Smooth muscle cell (in vitro differentiated cells): ENCODE data around the gene PJVK. TPM values are rescaled to one million over a fixed set of nuclear protein-coding genes. Genes with fewer than 3 reads are reported as not detected.
A peak's percentile ranks its signal among the peaks of the same experiment; 100 is the strongest.

Experiments used
- DNase-seq: peaks from one replicate; lab custom pipeline; 2025; ENCODE audit not compliant: unreplicated experiment; lab: John Stamatoyannopoulos, UW
- H2AFZ ChIP-seq: fragments of 200-600 bp; sonication (generic); 2 replicates; pipeline ENCODE4 v1.6.0; 2016; ENCODE audit warnings: antibody characterized with exemption, low read depth, mild to moderate bottlenecking
- H3F3A ChIP-seq: fragments of 200-600 bp; sonication (generic); 2 replicates; pipeline ENCODE4 v1.6.0; 2017; ENCODE audit warnings: antibody characterized with exemption, low read depth
- H3K27ac ChIP-seq: fragments of 200-600 bp; sonication (generic); 2 replicates; pipeline ENCODE4 v1.5.1; 2016; ENCODE audit warnings: low read depth, mild to moderate bottlenecking
- H3K27me3 ChIP-seq: fragments of 200-600 bp; sonication (generic); 2 replicates; pipeline ENCODE4 v1.6.1; 2016; ENCODE audit warnings: low read depth, mild to moderate bottlenecking
- H3K36me3 ChIP-seq: fragments of 200-600 bp; sonication (generic); 2 replicates; pipeline ENCODE4 v1.5.1; 2016; ENCODE audit warnings: low read depth
- H3K4me1 ChIP-seq: fragments of 200-600 bp; sonication (generic); 2 replicates; pipeline ENCODE4 v1.5.1; 2016; ENCODE audit warnings: low read depth
- H3K4me2 ChIP-seq: fragments of 200-600 bp; sonication (generic); 2 replicates; pipeline ENCODE4 v1.6.0; 2016; ENCODE audit warnings: mild to moderate bottlenecking
- H3K4me3 ChIP-seq: fragments of 200-600 bp; sonication (generic); 2 replicates; pipeline ENCODE4 v1.5.1; 2016; ENCODE audit warnings: mild to moderate bottlenecking
- H3K79me2 ChIP-seq: fragments of 200-600 bp; sonication (generic); 2 replicates; pipeline ENCODE4 v1.6.0; 2016; ENCODE audit warnings: low read depth, mild to moderate bottlenecking
- H3K9ac ChIP-seq: fragments of 200-600 bp; sonication (generic); 2 replicates; pipeline ENCODE4 v1.6.0; 2016; ENCODE audit warnings: low read depth
- H3K9me3 ChIP-seq: fragments of 200-600 bp; sonication (generic); replicated peaks from 2 replicates; pipeline ENCODE4 v1.5.1; 2016; ENCODE audit warnings: low read depth
- H4K20me1 ChIP-seq: fragments of 200-600 bp; sonication (generic); 2 replicates; pipeline ENCODE4 v1.6.0; 2016; ENCODE audit warnings: low read depth
- CTCF ChIP-seq: fragments of 200-600 bp; sonication (generic); IDR thresholded peaks from 2 replicates; pipeline ENCODE4 v1.5.1; 2017; ENCODE audit warnings: borderline replicate concordance, mild to moderate bottlenecking, antibody characterized with exemption; ENCODE audit not compliant: insufficient read depth, poor library complexity, severe bottlenecking
- WGBS: methylation state at CpG from one replicate; pipeline ENCODE4 v1.1.7; 2016; ENCODE audit warnings: low lambda C conversion rate; 5-methylcytosine and 5-hydroxymethylcytosine counted together
- polyA plus RNA-seq: library from polyadenylated mRNA; unstranded; fragments of >200 nt; fragmentation: Nextera tagmentation; extraction: Ambion mirVana; gene quantifications from 2 replicates; pipeline ENCODE4 v1.2.1, GENCODE V29; 2016
- total RNA-seq: library from RNA; depleted of rRNA; stranded (reverse); fragments of >200 nt; gene quantifications from 2 replicates; pipeline ENCODE4 v1.2.3, GENCODE V29; 2014

The PJVK gene
- total and polyA plus RNA-seq, 2 experiments from 2014 or later = 1.9 to 3.3 TPM

GRCh38 chr2:178441426-178441825 is 9.8 kb upstream of the PJVK start:
- H3K27ac ChIP-seq = no peak overlapping the region
- H3F3A ChIP-seq = peaks cover 28% of the 10 kb centered on the region
- H3K9ac ChIP-seq = no peak overlapping the region
- DNase-seq = no peak
- H3K9me3 ChIP-seq = no peaks in the 10 kb centered on the region
- H3K27me3 ChIP-seq = no peaks in the 10 kb centered on the region
- no peak overlapping the region for H3K4me2 ChIP-seq
- 99% methylated on average over 2 of the region's 2 CpGs for WGBS
- no peak overlapping the region for H3K4me3 ChIP-seq
- TF ChIP-seq CTCF = no peak
- no peak overlapping the region for H2AFZ ChIP-seq
- no peaks in the 10 kb centered on the region for H3K79me2 ChIP-seq
- peaks cover 9% of the 10 kb centered on the region for H3K4me1 ChIP-seq
- H3K36me3 ChIP-seq = peaks cover 29% of the 10 kb centered on the region
- H4K20me1 ChIP-seq = peaks cover 5% of the 10 kb centered on the region

- peaks cover 10% of the 10 kb centered on the region for H3K4me1 ChIP-seq
- no peak overlapping the region for H2AFZ ChIP-seq
- H4K20me1 ChIP-seq = peaks cover 29% of the 10 kb centered on the region
- peaks cover 21% of the 10 kb centered on the region for H3K36me3 ChIP-seq
- peak overlapping the region; percentile 98 for H3K4me2 ChIP-seq
- DNase-seq = no peak
- no peaks in the 10 kb centered on the region for H3K27me3 ChIP-seq
- peak overlapping the region; percentile 92 for H3K4me3 ChIP-seq
- 89% methylated on average over 4 of the region's 4 CpGs for WGBS
- H3K9ac ChIP-seq = no peak overlapping the region
- H3K79me2 ChIP-seq = peaks cover 29% of the 10 kb centered on the region
- peaks cover 9% of the 10 kb centered on the region for H3F3A ChIP-seq
- H3K9me3 ChIP-seq = no peaks in the 10 kb centered on the region
- peak overlapping the region; percentile 96 for H3K27ac ChIP-seq
- TF ChIP-seq CTCF = no peak
Observed at GRCh38 chr2:178448968-178449661, 2.1 kb upstream of the PJVK start.

DNA sequence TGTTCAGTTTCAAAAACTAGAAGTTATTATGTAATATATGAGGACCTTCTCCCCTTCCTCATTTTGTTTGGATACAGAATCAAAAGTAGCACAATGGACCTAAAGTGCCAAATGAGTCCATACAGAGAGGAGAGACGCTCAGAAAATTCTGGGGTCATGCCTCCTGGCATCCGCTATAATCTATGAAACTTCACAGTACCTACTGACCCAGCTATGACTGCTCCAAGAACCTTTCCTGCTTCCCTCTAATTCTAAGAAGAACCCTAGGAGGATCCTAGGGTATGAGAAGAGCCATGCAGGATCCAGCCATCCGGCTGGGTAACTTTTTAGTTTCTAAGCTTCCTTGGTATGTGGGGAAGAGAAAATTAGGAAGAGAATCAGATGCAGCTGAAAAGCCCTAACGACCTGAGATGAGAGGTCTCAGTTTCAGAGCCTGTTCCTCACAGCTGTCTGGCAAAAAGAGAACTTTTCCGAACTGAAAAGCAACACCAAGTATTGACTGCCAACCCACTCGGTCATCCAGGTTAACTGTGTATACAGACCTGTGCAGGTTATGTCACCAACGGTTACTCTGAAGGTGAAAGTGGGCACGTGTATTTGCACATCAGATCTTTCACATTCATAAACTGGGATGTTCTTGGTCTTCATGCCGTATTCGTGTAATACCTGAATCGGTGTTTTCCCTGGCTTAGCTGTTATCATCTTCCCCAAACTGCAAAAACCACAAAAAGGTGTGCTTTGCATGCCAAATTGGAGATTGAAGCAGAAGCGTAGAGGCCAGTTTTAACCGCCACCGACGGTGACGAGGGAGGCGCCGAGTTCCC is 1.3 kb upstream of the PJVK start:
- Histone ChIP-seq H3K27me3 (no peaks in the 10 kb centered on the region), H3K36me3 (peaks cover 14% of the 10 kb centered on the region), H3K27ac (peak overlapping the region; percentile 96), H3K4me3 (peak overlapping the region; percentile 92), H4K20me1 (peaks cover 29% of the 10 kb centered on the region), H3K4me2 (peak overlapping the region; percentile 98), H2AFZ (peak overlapping the region; percentile 69), H3K4me1 (peaks cover 10% of the 10 kb centered on the region), H3K9ac (peak overlapping the region; percentile 98), H3K9me3 (no peaks in the 10 kb centered on the region), H3K79me2 (peaks cover 29% of the 10 kb centered on the region), H3F3A (peaks cover 5% of the 10 kb centered on the region)
- no peak for DNase-seq
- WGBS = 18% methylated on average over 18 of the region's 18 CpGs
- no peak for TF ChIP-seq CTCF
